ENCODE measurements around the gene UBXN11.

The UBXN11 gene

GRCh38 chr1:26263212-26263611, 43.2 kb downstream of the UBXN11 start:
- DNase-seq: no peak

DNA sequence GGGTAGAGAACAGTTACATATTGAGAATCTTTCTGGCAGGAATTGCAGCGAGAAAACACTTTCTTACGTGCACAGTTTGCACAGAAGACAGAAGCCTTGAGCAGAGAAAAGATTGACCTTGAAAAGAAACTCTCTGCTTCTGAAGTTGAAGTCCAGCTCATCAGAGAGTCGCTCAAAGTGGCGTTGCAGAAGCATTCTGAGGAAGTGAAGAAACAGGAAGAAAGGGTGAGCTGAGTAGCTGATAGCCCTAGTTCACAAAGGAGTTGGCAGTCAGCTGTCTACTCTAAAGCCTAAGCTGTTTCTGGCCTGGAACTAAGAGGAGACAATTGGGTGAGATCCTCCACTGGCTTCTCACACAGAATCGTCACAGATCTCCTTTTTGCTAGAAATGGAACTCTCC, 46.9 kb downstream of the UBXN11 start:
- no peak for DNase-seq

GRCh38 chr1:26259005-26259404, 47.4 kb downstream of the UBXN11 start:
- no peak for DNase-seq

DNA sequence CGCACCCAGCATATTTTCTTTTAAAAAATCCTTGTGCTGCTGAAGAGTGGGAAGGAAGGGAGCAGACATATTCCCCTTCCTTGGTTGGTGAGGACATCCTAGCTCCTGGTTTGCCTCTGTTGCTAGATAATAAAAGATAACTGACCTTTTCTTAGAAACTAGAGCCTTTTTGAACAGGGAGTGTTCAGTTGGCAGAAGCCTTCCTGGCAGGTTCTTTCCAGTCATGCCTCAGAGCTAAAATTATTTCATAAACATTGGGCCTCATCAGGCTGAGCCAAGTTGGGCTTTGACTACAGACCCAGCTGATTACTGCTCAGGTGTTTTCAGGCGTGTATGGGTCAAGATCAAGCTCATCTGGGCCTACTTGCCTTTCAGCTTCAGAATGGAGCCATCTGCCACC, 49.2 kb downstream of the UBXN11 start:
- DNase-seq: no peak

- no peak for DNase-seq
Observed at GRCh38 chr1:26254404-26254803, 52.0 kb downstream of the UBXN11 start.

GRCh38 chr1:26252718-26253117, 53.7 kb downstream of the UBXN11 start:
- DNase-seq: no peak

GRCh38 chr1:26239936-26240335, 66.5 kb downstream of the UBXN11 start:
- DNase-seq: no peak

DNA sequence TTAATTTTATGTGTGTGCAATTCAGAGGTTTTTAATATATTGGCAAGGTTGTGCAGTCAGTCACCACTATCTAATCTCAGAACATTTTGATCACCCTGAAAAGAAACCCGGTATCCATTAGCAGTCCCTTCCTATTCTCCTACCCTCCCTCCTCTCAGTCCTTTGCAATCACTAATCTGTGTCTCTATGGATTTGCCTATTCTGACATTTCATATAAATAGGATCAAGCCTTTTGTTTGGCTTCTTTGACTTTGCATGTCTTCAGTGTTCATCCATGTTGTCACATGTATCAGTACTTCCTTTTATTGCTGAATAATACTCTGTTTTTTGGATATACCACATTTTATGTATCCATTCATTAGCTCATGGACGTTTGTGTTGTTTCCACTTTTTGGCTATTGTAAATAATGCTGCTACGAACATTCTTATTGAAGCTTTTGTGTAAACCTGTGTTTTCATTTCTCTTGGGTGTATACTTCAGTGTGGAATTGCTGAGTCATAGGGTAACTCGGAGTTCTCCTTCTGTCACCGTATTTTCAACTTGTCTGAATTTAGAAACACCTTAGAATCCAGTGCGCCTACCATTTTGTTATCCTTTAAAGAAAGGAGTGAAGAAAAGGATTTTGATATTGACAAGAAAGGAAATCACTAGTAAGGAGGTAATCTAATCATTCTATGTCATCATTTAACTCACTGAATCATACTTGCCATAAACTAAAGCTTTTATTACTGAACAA, 69.0 kb downstream of the UBXN11 start:
- DNase-seq: no peak

DNA sequence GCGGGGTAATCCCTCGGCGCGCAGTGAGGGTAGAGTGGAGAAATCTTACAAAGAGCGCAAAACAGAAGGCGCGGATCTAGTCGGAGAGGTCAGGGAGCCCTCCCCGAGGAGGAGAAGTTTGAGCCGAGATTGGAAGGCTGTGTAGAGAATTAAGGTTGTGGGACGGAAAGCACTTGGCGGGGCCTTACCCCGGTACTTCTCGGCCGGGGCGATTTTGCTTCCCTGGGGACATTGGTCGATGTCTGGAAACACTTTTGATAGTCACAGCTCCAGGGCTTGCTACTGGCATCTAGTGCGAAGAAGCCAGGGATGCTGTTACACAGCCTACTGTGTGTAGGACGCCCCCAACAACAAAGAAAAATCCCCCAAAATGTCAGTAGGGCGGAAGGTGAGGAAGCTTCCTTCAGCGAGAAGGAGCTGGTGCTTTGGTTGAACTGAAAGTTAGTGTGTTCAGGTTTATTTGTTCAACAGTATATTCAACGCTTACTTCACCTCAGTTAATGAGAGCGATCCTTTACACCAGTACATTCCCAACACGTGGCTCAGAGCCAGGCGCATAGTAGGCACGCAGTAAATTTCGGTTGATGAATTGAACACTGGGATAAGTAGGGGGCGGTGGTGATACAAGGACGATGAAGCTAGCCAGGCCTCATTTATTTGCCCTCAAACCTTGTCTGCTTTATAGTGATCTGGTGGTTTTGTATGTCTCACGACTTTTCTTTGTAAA, 71.6 kb downstream of the UBXN11 start:
- no peak for DNase-seq

DNA sequence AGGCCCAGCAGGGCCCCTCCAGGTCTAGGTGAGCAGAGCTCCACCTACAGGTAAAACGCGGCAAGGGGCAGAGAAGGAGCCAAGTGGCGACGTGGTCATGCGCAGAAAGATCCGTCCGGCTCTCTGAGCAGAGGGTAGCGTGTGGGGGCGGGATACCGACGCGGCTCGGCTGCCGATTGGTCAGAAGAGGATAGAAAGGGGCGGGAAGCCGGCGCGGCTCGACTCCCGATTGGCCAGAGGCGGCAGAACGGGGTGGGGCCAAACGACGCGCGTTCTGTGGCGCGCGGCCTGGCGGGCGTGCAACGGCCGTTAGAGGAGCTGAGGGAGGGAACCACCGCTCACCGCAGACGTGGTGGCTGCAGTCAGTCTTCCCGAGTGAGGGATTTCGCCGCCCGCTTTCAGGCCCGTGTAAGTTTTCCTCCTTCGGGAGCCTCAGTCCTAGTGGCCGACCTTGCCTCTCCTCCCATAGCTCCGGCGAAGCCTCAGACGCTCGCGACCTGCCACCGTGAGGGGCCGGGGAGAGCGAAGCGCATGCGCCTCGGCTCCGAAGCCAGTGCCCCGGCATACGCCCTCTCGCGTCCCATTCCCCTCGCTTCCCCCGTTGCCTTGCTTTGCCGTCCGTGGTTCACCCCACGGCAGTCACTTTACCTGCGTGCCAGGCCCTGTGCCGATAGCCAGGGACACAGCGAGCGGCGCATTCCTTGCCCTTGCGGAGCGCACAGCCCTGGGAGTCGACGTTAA, 72.4 kb downstream of the UBXN11 start, which contains the start of gene CEP85:
CEP85 (plus strand) TSS at position 298 of the 741 bp plus-strand sequence. CDS start 5,584 bp downstream, outside the sequence.
- DNase-seq: peak; percentile 93
